Cardiac fibroblast (primary cell): ENCODE data around the gene OR52I1.
A peak's percentile ranks its signal among the peaks of the same experiment; 100 is the strongest.

Experiments
- DNase-seq, 2 donors: peaks; one replicate each; pipeline versions ENCODE4 v3.0.0 to v3.0.0-alpha.2; 2010; ENCODE audit warnings: low read depth in 2 of 2
- H3K4me3 ChIP-seq, 2 donors: replicated peaks in 1 of 2; 1 replicate in 1 of 2; 2 replicates in 1 of 2; pipeline ENCODE4 v1.5.1; 2011; ENCODE audit warnings: low read depth in 2 of 2, low read length in 2 of 2, mild to moderate bottlenecking in 2 of 2, moderate library complexity in 1 of 2
- CTCF ChIP-seq: IDR thresholded peaks from one replicate; pipeline ENCODE4 v1.5.1; 2011; ENCODE audit warnings: low read depth, mild to moderate bottlenecking, low read length, inconsistent platforms

The OR52I1 gene

GRCh38 chr11:4581443-4581842 lies 12.4 kb upstream of the OR52I1 start, which contains the start of gene OR52I2:
Gene OR52I2 (plus strand): TSS chr11:4581743.
- no peak within 1 kb of the TSS for H3K4me3 ChIP-seq
- no peak for DNase-seq
- TF ChIP-seq CTCF, result no peak

- TF ChIP-seq CTCF, result no peak
Observed at GRCh38 chr11:4589017-4589416, 4.8 kb upstream of the OR52I1 start.

GRCh38 chr11:4605057-4605456 lies 11.2 kb downstream of the OR52I1 start:
- TF ChIP-seq CTCF, result no peak
- DNase-seq, result no peak
- no peak overlapping the region for H3K4me3 ChIP-seq

More at GRCh38 chr11:4589017-4589416, 4.8 kb upstream of the OR52I1 start:
- no peak overlapping the region for H3K4me3 ChIP-seq
- no peak for DNase-seq

- no peak for TF ChIP-seq CTCF
- DNase-seq, result peak; percentile 42 to 51
- H3K4me3 ChIP-seq, result no peak overlapping the region
Observed at GRCh38 chr11:4606231-4607015, 12.6 kb downstream of the OR52I1 start.

- no peak for TF ChIP-seq CTCF
- peak; percentile 6 to 13 for DNase-seq
- H3K4me3 ChIP-seq, result peak overlapping the region; percentile 71 to 73
Observed at GRCh38 chr11:4607096-4607495, 13.3 kb downstream of the OR52I1 start.

- peak within 1 kb of the TSS; percentile 71 to 73 for H3K4me3 ChIP-seq
- TF ChIP-seq CTCF, result no peak
- peak; percentile 96 to 97 for DNase-seq
Observed at GRCh38 chr11:4607781-4608666, 14.2 kb downstream of the OR52I1 start, which contains the start of gene TRIM68. Gene TRIM68 (minus strand): TSS chr11:4608231. CDS start chr11:4605504, 2,727 bp downstream.
